ENCODE measurements around the gene SAMD10.
"Not testable (repeated sequence)": the region's sequence is repeated elsewhere in the genome, so short reads cannot be mapped to it uniquely, and the experiment has no call there.

Gene SAMD10

GRCh38 chr20:63939061-63939935, 40.1 kb downstream of the SAMD10 start:
- no peak for DNase-seq

DNA sequence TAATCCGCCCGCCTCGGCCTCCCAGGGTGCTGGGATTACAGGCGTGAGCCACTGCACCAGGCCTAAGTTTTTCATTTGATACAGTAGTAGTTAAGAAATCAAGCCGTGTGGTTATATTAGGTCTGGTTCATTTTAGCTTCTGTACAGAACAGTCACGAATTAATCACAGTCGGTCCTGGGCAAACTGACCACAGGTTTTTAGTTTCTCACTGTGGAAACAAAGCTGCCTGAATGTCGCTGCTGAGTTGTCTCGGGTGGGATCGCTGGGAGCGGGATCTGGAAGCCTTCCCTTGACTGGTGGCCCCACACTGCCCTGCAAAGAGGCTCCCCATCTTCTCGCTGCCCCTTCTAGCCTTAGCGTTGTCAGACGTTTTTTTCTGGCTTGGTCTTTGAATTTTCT, 41.8 kb downstream of the SAMD10 start:
- no peak for DNase-seq

DNA sequence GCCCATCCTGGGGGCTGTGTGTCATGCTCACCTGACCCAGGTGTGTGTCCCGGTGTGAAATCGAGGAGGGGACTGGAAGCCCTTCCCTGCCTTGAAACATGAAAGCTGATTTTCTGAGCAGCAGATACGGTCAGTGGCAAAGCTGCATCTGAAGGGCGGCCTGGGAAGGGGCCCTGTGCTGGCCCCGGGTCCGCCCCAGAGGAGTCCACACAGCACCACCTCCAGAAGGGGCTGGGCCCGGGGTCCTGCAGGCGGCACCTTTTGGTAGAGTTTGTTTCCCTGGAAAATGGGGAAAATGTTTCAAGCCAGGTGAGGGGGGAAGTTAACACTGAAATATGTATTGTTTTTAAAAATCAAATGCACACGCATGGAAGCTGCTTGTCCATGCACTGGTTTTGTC, 44.0 kb downstream of the SAMD10 start:
- DNase-seq: no peak

GRCh38 chr20:63934271-63935068, 45.0 kb downstream of the SAMD10 start:
- no peak for DNase-seq

GRCh38 chr20:63933646-63934045, 45.8 kb downstream of the SAMD10 start:
- no peak for DNase-seq

- DNase-seq: no peak
Measured at GRCh38 chr20:63932606-63933160, 46.8 kb downstream of the SAMD10 start.

DNA sequence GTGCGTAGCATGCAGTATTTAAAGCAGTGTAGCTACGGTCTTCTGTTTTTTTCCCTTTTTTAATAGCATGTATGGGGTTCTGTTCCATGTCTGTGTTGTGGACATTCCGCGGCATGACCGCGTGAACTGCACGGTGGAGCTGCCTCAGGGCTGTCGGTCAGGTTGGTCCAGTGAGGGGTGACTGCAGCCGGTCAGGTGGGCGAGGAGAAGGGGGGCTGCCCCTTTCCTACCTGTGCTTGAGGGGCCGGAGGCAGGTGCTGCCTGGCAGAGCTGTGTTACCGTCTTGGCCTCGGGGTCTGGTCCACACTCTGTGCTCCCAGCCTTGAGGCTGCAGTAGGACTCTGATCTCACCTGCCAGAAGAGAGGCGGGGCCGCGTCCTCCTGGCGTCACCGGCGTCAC, 47.7 kb downstream of the SAMD10 start:
- no peak for DNase-seq

DNA sequence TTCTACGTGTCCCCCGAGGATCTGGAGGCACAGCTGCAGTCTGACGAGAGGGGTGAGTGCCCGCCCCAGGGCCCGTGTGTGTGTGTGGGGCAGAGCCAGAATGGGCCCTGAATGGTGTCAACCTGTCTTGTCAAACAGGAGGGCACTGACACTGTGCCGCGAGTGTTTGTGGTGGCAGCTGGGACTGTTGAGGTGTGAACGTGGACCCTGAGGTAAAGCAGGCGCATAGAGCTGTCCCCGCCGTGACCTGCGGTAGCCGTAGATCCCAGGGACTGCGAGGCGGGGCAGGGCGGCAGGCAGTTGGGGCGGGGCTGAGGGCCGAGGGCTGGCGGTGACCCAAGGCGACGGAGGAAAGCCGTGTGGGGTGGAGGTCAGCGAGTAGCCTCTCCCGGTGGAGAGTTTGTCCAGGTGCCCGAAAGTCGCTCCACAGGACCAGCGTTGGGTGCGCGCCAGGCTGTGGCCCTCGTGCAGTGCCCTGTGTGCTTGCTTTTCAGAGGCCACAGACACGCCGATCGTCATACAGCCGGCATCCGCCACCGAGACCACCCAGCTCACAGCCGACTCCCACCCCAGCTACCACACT, 48.4 kb downstream of the SAMD10 start:
- DNase-seq: no peak

DNA sequence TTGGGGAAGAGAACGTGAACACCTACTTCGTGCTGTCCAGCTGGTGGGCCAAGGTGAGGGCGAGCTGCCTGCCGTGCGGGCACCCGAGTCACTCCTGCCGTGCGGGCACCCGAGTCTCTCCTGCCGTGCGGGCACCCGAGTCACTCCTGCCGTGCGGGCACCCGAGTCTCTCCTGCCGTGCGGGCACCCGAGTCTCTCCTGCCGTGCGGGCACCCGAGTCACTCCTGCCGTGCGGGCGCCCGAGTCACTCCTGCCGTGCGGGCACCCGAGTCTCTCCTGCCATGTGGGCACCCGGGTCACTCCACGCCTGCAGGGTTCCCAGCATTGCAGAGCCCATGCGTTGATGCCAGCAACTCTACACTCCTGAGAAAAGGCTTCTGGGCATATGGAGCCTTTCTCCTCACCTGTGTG, 50.0 kb downstream of the SAMD10 start:
- not testable (repeated sequence) for DNase-seq

DNA sequence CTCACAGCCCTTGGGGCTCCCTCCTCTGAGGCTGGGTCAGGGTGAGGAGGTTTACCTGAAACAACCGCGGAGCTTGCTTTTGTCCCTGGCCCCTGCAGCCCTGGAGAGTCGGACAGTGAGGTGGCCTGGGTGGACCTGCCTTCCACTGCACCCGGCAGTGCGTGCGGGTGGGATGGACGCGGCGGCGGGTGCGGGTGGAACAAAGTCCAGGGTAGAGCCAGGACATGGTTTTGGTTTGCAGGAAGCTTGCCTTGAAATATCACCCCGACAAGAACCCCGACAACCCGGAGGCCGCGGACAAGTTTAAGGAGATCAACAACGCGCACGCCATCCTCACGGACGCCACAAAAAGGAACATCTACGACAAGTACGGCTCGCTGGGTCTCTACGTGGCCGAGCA, 50.4 kb downstream of the SAMD10 start:
- DNase-seq: no peak

GRCh38 chr20:63926298-63926697, 53.1 kb downstream of the SAMD10 start:
- DNase-seq: no peak

- no peak for DNase-seq
Measured at GRCh38 chr20:63924241-63924640, 55.2 kb downstream of the SAMD10 start.

Data from OCI-M1 (cell line).